Measurements from ENCODE around the gene EHD4.

The EHD4 gene

GRCh38 chr15:41980654-41981323 is 8.4 kb upstream of the EHD4 start:
- no peak for DNase-seq (ENCODE audit: low read depth in 3 of 3)

GRCh38 chr15:41979493-41980266 is 7.3 kb upstream of the EHD4 start:
- DNase-seq (ENCODE audit: low read depth in 3 of 3), result no peak

- no peak for DNase-seq (ENCODE audit: low read depth in 3 of 3)
These were observed 6.2 kb upstream of the EHD4 start for GRCh38 chr15:41978534-41978933.

- no peak for DNase-seq (ENCODE audit: low read depth in 3 of 3)
These were observed 5.5 kb upstream of the EHD4 start for GRCh38 chr15:41977757-41978383.

GRCh38 chr15:41975669-41976068 is 3.3 kb upstream of the EHD4 start:
- DNase-seq (ENCODE audit: low read depth in 3 of 3), result no peak

GRCh38 chr15:41974041-41974440 is 1.7 kb upstream of the EHD4 start:
- no peak for DNase-seq (ENCODE audit: low read depth in 3 of 3)

- peak in 2 of 3 experiments; percentile 9 to 11 for DNase-seq (ENCODE audit: low read depth in 3 of 3)
These were observed 483 bp downstream of the EHD4 start for GRCh38 chr15:41971895-41972252.

GRCh38 chr15:41971089-41971894 is 1.1 kb downstream of the EHD4 start:
- DNase-seq (ENCODE audit: low read depth in 3 of 3), result peak; percentile 36 to 65 (median 59)

GRCh38 chr15:41970456-41970855 is 1.9 kb downstream of the EHD4 start:
- no peak for DNase-seq (ENCODE audit: low read depth in 3 of 3)

GRCh38 chr15:41969851-41970431 is 2.4 kb downstream of the EHD4 start:
- DNase-seq (ENCODE audit: low read depth in 3 of 3), result no peak

GRCh38 chr15:41968701-41969100 is 3.7 kb downstream of the EHD4 start:
- no peak for DNase-seq (ENCODE audit: low read depth in 3 of 3)

GRCh38 chr15:41967506-41968206 is 4.7 kb downstream of the EHD4 start:
- no peak for DNase-seq (ENCODE audit: low read depth in 3 of 3)

- DNase-seq (ENCODE audit: low read depth in 3 of 3), result no peak
These were observed 5.4 kb downstream of the EHD4 start for GRCh38 chr15:41966920-41967465.

GRCh38 chr15:41966414-41966812 is 5.9 kb downstream of the EHD4 start:
- no peak for DNase-seq (ENCODE audit: low read depth in 3 of 3)

GRCh38 chr15:41965441-41966413 is 6.6 kb downstream of the EHD4 start:
- DNase-seq (ENCODE audit: low read depth in 3 of 3), result no peak

GRCh38 chr15:41961595-41962202 is 10.7 kb downstream of the EHD4 start:
- DNase-seq (ENCODE audit: low read depth in 3 of 3), result no peak

- DNase-seq (ENCODE audit: low read depth in 3 of 3), result no peak
These were observed 11.3 kb downstream of the EHD4 start for GRCh38 chr15:41961001-41961518.

- no peak for DNase-seq (ENCODE audit: low read depth in 3 of 3)
These were observed 14.3 kb downstream of the EHD4 start for GRCh38 chr15:41958002-41958420.
